GM20431 (cell line): ENCODE measurements around the gene ZNF662.

Experiments
- in situ Hi-C: fragments of 300-500 bp; cut with MseI, MboI; formaldehyde crosslinking; loops from one replicate; pipeline ENCODE4 v1.15.0; 2020; ENCODE audit warnings: low sequenced_read_pairs; ENCODE audit not compliant: unreplicated experiment

ZNF662 gene

DNA sequence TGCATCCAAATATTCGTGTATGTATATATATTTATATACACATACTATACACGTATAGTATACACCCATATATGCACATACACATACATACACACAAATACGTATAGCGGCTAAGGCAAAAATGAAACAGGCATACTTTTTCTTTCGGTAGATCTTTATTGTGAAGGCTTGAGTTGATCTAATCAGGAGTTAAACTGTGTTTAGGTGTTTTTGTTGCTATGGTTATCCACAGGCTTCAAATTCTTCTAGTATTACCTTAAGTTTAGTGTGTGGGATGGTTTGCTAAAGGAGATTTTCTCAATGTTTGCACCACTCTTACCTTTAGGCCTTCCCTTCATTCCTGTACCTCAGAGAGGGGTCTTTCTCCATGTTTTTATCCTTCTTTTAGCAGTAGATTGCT lies 28.2 kb downstream of the ZNF662 start:
- in situ Hi-C loops: no loop called here

DNA sequence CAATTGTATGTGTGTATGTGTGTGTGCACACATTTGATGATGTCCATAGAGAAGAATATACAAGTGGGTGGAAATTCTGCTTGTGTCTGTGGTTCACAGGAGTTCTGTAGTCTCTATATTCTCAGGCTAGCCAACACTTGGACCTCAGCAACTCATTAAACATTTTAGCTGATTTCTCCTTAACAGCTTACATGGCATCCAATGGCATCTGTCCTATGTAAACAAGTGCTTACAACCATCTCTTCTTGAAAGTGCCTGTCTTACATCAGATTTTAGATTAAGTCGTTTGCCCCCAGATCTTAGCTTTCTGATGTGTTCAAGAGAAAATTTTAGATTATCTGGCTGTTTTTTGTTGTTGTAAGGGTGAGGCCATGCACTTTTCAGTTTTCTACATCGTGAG lies 29.0 kb downstream of the ZNF662 start:
- in situ Hi-C loops: no loop called here

DNA sequence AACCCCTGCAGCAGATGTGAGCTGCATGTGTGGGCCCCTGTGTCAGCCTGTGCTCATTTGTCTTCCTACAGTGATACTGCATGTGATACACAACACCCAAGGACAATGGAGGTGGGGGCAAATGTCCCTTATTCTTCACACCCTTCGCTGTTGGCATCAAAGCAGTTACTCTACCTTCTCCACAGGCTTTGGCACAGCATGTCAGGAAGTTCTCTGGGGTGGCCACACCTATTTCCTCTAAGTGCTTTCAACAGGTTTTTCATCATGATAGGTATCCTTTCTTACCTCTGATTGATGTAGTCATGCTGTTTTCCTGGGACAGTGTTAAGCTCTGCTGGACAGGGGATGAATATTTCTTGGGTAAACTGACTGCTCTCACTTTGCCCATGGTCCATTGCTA lies 29.5 kb downstream of the ZNF662 start:
- in situ Hi-C loops: no loop called here

DNA sequence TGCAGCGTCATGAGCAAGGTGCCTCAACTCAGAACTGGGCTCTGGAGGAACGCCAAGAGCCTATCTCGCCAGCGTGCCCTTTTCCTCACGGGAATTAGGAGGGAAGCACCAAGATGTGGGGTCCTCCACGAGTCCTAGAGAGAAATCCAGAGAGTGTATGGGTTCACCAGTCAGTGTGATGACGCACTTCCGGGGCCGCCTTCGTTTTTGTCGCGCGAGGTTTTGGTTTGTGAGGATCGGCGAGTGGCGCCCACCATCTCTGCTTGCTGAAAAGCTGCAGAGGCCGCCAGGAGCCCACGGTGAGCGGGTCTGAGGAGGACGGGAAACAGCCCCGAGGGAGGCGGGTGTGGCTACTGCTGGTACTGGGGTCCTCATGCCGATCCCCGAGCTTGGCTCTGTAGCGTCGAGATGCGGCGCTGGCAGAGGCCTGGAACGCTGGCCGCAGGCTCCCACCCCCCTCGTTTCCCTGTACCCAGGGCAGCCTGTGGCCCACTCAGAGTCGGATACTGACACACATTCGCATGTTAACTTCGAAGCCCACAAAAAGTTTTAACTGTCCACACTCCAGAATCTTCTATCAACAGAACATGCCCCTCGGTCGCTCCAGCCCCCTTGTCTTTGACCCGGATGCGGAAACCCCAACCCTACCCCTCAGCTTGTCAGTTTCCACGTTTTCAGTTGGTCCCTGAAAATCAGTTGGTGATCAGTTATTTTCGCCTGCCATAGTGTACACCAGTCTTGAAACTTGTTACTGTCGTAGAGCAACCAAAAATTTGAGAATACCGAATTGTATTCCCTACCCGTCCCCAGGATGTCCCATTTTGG lies 30.4 kb downstream of the ZNF662 start:
- in situ Hi-C loops: no loop called here

DNA sequence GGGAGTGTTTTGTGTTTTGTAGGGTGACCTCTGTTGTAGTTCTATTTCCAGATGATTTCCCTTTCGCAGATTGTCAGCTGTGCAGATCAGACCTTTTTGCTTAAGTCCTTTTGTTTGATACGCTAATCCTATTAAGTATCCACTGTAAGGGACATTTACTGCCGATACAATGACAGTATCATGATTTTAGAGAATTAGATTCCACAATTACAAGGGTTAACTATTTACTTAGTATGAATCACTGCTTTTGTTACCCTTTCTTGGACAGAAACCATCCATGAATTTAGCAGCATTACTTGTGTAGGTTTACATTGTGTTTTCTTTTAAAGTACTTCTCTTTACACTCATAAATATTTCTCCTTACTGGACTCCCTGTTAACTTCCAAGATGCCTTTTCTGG lies 31.4 kb downstream of the ZNF662 start:
- in situ Hi-C loops: no loop called here

DNA sequence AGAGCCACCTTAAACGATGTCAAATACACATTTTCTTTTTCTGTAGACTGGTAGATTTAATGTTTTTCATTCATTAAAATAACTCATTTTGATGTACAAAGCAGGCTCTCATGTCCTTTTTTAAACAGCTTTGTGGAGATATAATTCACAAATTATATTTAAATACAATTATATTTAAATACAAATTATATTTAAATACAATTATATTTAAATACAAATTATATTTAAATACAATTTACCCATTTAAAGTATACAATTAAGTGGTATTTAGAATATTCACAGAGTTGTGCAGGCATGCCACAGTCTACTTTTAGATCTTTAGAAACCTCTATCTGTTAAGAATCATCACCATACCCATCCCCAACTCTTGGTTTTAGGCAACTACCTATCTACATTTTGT lies 36.8 kb downstream of the ZNF662 start:
- in situ Hi-C loops: no loop called here

DNA sequence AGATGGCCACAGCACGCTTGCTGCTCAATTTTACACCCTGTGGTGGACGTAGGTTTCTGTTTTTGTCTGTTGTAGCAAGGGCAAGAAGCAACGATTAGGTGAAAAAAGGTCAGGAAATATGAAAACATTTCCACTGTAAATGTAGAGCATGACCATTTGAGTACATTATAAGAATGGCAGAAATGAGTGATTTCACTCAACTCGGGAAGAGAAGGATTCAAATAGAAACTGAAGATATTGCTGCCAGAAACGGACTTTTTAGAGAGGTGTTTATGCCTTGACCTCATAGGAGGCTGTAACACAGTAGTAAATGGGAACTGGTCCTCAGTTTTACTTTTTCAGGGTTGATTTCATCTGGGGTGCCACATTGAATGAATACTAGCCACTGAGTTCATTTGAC lies 40.1 kb downstream of the ZNF662 start:
- in situ Hi-C loops: no loop called here

DNA sequence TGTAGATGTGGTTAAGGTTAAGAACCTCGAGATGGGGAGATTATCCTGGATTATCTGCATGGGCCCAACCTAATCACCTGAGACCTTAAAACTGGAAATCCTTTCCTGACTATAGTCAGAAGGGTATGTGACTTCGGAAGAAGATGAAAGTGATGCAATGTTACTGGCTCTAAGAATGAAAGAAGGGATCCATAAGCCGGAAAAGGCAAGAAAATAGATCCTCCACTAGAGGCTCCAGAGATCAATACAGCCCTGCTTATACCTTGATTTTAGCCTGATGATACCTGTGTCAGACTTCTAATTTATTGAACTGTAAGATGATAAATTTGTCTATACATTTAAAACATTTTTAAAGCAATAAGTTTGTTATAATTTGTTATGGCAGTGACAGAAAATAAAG lies 51.6 kb downstream of the ZNF662 start:
- in situ Hi-C loops: no loop called here

DNA sequence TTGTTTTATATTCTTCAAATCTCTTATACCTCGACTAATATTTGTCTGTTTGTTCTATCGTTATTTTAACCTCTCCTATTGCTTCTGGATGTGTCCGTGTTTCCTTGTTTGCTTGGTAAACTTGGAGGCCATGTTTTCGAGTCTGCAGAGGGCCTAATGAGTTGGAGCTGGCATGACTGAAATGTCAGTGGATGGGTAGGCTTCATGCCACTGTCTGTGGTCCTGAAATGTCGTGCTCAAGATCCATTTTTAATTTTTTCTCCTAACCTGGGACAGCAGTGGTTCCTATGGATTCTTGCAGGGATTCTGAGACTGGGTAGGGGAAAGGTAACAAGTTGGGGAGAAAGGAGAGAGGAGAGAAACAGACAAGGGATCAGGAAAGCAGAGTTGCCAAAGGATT lies 54.3 kb downstream of the ZNF662 start:
- in situ Hi-C loops: no loop called here

DNA sequence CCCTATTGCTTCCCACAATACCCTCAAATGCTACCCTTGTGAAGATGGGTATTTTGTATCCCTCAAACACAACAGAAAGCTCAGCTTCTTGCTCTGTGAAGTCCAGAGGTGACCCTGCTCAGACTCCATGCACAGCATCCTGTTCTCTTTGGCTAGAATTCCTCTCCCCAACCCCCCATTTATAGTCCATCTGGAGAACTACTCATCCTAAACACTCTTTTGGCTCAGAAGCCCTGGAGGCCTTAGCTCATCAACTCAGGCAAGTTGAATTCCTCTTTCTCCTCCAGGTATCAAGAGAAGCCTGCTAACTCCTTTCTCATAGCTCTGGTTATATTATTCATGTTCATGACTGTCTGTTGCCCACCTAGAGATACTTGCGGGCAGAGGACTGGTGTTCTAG lies 54.8 kb downstream of the ZNF662 start:
- in situ Hi-C loops: no loop called here

DNA sequence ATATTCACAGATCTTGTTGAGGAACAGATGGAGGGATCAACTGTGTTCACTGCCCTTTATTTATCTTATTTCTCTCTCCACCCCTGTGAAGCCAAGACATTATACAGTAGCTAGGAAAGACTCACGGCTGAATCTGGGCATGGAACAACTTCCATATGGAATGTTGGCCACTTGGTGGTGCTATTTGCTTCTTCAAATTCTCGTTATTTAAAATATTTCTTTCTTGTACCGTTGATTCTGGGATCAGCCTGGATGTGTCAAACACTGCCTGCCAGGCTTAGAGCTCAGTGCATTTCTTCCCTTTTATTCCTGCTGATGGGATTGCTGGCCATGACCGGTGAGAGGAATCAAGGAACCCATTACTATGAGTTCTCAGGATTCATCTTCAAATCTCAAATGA lies 55.7 kb downstream of the ZNF662 start:
- in situ Hi-C loops: no loop called here

DNA sequence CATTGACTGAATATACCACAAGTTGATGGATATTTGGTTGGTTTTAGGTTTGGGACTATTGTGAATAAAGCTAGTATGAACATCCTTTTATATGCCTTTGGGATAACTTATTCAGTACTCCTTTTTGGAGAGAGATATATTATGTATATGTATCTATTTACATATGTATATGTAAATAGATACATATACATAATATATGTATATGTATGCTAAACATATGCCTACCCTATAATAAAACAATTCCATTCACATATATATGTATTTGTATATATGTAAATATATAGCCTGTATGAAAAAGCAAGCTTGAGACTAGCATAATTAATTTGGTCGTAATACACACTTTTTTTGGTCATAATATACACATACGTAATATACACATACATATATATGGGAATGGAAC lies 57.3 kb downstream of the ZNF662 start:
- in situ Hi-C loops: no loop called here

DNA sequence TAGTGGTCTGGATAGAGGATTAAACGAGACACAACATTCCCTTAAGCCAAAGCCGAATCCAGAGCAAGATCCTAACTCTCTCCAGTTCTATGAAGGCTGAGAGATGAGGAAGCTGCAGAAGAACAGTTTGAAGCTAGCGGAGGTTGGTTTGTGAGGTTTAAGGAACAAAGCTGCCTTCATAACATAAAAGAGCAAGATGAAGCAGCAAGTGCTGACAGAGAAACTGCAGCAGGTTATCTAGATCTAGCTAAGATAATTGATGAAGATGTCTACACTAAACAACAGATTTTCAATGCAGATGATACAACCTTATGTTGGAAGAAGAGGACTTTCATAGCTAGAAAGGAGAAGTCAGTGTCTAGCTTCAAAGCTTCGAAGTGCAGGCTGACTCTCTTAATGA lies 58.3 kb downstream of the ZNF662 start:
- in situ Hi-C loops: no loop called here
